Measurements from ENCODE around the gene LORICRIN. TPM values are rescaled to one million over a fixed set of nuclear protein-coding genes. Genes with fewer than 3 reads are reported as not detected.

LORICRIN gene
- total RNA-seq, 1 donor from 2014 or later = not detected

DNA sequence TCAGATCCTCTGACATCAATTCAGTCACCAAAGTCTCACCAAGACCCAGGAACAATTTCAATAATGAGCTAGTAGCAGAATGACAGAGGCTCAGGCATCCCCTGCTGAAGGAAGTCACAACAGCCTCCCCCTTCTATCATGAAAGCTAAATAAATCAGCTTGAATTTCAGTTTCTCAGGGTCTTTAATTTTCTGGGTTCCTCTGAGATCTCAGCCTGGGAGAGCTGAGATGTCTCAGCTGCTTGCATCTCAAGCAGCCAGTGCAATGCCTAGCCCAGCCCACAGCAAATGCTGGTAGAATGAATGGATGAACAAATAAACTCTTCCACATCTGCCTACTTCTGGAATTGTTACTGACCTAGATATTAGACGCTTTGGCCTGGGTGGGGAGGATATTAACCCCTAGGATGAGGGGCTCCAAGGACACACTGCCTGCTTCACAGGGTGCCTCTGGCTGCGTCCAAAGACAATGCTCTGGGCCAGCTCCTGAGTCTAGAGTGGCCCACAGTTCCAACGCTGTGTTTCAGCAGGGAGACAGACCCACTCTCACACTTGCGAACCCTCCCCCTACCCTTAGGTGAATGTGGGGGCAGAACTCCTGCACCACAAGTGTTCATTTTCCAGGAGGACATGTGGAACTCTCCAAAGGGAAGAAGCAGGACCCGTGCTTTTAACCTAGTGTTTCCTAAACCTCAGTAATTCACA lies 11.2 kb upstream of the LORICRIN start:
- DNase-seq (ENCODE audit: low spot score) (no peak), ATAC-seq (no peak)

DNA sequence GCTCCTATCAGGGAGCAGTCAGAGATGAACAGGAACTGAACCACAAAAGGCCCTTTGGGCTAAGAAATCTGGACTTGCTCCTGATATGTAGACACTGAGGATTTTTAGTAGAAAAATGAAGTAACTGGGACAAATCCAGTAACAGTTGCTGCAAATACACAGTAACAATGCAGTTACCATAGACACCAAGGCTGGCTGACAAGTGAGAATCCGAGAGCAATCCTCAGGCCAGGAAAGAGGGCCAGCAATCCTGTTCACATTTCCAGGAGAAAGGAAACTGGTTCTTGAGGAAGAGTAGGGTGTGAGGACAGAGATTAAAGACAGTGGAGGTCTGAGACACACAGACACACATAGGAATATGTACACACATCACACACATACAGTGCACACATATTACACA lies 9.3 kb upstream of the LORICRIN start:
- DNase-seq (ENCODE audit: low spot score) (no peak), ATAC-seq (no peak)

DNA sequence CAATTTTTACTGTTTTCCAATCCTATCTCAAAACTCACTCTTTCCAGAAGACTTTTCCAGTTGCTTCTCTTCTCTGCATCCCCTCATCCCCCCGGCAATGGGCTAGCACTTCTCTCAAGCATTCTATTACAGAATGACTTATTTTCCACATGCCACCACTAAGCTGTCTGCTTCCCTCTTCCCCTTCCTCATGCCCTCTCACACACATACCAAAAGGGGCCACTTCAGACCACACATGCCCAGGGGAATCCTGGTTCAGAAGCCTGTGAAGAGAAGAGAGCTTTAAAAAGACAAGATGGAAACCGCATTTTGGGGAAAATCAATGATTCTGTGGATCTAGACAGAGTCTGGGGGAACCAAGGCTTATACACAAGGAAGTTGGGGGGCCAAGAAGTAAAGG lies 8.4 kb upstream of the LORICRIN start:
- ATAC-seq = no peak
- DNase-seq (ENCODE audit: low spot score) = no peak

DNA sequence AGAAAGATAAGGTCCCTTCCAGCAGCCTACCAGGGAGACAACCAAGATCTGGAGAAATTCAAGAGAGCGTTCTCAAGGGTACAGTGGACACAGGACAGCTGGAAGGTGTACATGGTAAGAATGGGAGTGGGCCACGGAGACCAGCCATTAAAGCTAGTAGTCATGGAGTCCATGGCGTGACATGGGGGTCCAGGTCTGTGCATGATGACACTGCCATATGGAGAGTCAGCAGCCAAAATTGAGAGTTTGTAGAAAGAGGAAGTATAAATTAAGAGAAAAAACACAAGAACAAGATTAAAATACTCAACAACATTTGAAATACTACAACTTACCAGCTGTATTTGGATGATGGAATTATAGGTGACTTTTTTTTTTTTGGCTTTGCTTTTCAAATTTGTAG lies 7.9 kb upstream of the LORICRIN start:
- DNase-seq (ENCODE audit: low spot score) = no peak
- no peak for ATAC-seq

DNA sequence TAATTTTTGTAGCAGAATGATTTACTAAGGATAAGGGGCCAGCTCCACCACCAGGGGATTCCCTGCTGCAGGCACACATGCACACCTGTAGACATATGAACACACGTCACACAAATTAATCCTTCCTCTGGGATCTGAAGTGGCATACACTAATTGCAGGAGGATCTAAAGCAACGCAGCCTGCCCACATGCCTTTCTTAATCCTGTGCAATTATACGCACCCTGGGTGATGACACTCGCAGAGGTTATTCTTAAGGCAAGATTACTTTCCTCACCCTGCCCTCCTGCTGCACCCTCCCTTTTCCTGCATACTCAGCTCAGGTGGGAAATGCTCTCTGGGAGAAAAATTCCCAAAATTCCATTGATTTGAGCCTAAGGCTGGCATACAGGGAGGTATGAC lies 7.5 kb upstream of the LORICRIN start:
- DNase-seq (ENCODE audit: low spot score) (no peak), ATAC-seq (no peak)

DNA sequence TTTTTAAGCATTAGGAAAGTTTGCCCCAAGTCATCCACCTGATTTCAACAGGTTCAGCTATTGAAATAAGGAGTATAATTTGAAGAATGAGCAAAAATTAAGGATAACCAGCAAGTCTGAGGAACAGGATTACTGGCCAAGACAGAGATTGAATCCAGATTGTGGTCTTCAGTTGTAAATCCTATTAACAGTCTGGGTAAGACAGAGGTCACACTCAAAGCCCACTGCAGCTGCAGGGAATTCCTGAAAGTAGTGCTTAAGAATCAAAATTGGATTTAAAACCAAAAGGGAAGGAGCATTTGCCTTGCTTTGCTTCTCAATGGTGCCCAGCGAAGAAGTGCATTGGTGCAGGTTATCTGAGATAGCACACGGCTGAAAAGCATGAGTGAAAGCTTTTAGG lies 6.4 kb upstream of the LORICRIN start:
- DNase-seq (ENCODE audit: low spot score) (no peak), ATAC-seq (no peak)

DNA sequence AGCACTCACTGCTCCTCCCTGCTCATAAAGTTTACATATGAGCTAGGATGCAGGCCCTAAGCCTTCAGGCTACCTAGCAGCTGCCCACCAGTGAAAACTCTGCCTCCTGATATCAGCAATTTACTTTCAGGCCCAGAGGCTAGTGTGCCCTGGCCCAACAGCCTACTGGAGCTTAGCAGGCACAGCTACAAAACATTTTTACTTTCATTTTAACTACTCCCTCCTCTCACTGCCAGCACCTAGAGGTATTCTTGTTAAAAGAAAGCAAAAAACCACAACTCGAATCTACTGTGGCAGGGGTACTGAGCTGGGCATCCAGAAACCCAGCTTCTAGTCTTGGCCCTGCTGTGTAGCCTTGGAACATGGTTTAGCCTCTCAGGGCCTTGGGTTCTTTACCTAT lies 5.8 kb upstream of the LORICRIN start:
- ATAC-seq (no peak), DNase-seq (ENCODE audit: low spot score) (no peak)

DNA sequence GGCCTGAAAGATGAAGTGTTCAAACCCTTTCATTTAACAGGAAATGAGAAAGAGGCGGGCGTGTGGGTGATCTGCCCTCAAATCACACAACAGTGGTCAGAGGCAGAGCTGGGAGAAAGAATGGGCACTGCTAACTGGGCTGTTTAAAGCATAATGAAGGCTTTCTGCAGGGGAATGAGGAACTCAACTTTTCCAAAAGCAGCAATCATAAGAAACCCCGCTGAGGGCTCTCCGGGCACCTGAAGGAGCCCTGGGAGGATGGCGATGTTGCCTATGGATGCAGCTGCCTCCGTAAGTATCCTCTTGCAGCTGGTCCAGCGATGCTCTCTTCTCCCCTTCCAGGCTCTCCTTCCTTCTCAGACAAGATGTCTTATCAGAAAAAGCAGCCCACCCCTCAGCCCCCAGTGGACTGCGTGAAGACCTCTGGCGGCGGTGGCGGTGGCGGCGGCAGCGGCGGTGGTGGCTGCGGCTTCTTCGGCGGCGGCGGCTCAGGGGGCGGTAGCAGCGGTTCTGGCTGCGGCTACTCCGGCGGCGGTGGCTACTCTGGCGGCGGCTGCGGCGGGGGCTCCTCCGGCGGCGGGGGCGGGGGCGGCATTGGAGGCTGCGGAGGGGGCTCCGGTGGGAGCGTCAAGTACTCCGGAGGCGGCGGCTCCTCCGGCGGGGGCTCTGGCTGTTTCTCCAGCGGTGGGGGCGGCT lies 1.2 kb downstream of the LORICRIN start:
- ATAC-seq (no peak), DNase-seq (ENCODE audit: low spot score) (no peak)

DNA sequence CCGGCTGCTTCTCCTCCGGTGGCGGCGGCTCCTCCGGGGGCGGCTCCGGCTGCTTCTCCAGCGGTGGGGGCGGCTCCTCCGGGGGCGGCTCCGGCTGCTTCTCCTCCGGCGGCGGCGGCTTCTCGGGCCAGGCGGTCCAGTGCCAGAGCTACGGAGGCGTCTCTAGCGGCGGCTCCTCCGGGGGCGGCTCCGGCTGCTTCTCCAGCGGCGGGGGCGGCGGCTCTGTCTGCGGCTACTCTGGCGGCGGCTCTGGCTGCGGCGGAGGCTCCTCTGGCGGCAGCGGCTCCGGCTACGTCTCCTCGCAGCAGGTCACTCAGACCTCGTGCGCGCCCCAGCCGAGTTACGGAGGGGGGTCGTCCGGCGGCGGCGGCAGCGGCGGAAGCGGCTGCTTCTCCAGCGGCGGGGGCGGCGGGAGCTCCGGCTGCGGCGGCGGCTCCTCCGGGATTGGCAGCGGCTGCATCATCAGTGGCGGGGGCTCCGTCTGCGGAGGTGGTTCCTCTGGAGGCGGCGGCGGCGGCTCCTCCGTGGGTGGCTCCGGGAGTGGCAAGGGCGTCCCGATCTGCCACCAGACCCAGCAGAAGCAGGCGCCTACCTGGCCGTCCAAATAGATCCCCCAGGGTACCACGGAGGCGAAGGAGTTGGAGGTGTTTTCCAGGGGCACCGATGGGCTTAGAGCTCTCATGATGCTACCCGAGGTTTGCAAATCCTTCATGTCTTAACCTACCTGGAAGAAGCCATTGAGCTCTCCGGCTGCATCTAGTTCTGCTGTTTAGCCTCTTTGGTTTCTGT lies 2.0 kb downstream of the LORICRIN start:
- ATAC-seq = peak; percentile 57

DNA sequence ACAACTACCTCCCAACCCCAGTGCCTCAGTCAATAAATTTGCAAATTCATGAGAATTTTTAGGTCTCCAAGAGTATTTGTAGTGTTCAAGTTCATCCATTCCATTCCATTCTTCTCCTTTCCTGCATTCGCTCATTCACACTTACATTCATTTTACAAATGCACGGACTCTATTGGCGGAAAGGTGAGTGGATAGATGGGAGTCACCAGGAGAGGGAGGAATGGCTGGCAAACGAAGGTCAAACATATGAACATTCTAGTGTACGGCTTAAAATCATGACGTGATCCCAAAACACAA lies 2.5 kb downstream of the LORICRIN start:
- ATAC-seq = no peak
- no peak for DNase-seq (ENCODE audit: low spot score)

More for the DNA sequence above, 2.0 kb downstream of the LORICRIN start:
- no peak for DNase-seq (ENCODE audit: low spot score)

DNA sequence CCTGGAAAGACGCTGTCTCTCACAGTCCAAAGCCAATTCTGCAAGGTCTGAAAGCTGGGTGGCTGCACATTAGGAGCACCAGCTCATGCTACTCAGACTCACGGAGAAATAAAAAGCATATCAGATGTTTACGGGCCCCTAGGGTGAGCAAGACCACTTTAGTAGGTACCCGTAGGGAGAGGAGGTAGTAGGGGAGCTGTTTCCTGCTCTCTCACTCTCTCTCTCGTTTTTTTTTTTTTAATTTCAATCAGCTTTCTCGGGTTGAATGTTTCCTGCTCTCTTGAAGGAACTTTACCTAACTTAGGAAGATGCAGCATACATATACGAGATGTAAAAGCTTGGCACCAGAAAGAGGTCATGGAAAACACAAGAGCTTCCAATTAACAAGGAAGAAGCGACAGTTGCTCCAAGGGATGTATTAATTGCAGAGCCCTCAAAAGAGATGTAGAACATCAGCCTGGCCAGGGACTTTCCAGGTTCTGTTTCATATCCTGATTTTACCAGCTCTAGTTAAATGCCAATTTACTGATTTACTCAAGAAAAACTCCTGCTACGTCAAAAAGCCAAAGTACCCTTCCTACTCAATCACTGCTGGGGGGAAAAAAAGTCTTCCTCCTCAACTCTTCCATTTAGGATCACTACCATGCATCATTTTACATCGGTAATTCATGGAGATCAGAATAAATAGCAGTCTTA lies 3.1 kb downstream of the LORICRIN start:
- ATAC-seq = no peak
- DNase-seq (ENCODE audit: low spot score) = no peak

DNA sequence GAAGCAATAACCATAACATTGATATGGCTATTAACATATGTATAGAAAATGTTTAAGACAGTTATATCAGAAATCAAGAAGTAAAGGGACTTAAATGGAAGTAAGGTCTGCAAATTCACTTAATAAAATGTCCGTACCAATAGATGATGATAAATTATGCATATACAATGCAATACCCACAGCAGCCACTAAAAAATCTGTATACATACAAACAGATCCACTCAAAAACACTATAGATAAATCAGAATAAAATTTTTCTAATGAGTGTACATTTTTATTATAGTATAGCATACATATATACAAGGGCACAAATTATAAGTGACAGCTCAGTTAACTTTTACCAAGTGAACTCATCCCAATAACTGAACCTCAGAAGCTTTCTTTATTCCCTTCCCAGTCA lies 6.0 kb downstream of the LORICRIN start:
- no peak for ATAC-seq

DNA sequence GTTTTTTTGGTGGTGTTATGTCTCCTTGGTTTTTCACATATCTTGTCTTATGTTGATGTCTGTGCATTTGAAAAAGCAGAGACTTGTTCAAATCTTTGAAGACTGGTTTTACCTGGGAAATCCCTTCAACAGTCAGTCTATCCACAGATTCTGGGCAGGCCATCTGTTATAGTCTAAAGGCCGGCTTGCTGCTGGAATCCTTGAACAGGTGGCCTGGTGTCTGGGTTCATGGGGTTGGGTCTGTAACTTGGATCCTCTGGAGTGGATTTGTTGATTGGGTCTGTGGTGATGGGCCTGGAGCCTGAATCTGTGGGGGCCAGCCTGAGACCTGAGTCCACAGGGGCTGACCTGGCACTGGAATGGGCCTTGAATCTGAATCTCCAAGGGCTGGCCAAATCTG lies 12.2 kb downstream of the LORICRIN start:
- no peak for ATAC-seq
- DNase-seq (ENCODE audit: low spot score) = no peak

More for the DNA sequence above, 6.0 kb downstream of the LORICRIN start:
- DNase-seq (ENCODE audit: low spot score) = no peak

DNA sequence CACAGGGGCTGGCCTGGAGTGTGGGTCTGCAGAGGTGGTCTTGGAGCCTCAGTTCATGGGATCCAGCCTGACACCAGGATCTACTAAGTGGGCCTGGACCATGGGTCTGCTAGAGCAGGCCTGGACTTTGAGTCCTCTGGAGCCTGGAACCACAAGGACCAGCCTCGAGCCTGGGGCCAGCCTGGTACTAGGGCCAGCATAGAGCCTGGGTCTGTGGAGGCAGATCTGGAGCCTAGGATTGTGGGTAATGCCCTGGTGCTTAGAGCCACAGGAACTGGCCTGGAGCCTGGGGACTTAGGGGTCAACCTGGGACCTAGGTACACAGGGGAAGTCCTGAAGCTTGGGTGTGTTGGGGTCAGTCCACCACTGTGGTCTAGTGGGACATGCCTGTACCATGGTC lies 12.7 kb downstream of the LORICRIN start:
- DNase-seq (ENCODE audit: low spot score) = no peak
- no peak for ATAC-seq

DNA sequence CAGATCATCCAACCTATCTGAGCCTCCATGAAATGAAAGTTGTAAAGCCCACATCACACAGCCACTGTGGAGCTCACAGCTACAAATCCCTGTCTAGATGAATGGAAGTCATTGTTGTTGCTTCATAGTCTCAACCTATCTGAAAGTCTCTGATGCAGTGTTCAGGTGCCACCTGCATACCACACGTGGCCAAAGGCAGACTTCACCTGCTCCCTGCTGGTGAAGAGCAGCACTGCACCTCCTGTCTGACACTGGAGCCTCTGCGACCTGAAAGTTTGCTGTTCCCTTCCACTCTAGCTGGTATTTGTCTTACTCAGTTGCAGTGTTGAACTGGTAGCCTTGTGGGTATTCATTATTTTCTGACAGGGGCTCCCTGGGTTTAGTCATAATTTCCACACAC lies 18.4 kb downstream of the LORICRIN start:
- DNase-seq (ENCODE audit: low spot score) = no peak

DNA sequence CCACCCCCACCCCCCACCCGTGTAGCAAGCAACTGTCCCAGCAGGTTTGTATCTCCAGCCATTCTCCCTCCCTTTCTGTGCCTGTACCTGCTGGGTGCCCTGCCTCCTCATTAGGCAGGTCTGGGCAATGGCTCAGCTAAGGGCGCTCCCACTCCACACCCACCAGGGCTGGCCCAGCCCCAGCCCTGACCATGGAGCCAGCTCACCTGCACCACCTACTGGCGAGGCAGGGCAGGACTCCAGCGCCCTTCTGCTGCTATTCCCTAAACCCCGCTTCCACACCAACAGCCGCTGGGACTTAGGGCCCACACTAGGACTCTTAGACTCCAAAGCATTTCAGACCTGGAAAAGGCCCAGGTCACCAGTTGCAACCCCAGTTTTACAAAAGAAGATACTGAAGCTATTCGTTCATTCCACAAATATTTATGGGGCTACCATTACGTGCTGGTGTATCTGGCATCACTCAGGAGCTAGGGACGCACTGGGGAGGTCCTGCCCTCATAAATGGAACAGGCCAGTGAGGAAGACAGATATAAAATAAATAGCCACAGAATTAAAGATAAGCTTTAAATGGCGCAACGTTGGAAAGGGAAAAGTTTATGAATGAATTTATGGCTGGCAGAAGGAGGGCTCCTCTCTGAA lies 29.3 kb downstream of the LORICRIN start:
- ATAC-seq (peak; percentile 51), DNase-seq (ENCODE audit: low spot score) (no peak)

More for the DNA sequence above, 18.4 kb downstream of the LORICRIN start:
- ATAC-seq = peak; percentile 93

DNA sequence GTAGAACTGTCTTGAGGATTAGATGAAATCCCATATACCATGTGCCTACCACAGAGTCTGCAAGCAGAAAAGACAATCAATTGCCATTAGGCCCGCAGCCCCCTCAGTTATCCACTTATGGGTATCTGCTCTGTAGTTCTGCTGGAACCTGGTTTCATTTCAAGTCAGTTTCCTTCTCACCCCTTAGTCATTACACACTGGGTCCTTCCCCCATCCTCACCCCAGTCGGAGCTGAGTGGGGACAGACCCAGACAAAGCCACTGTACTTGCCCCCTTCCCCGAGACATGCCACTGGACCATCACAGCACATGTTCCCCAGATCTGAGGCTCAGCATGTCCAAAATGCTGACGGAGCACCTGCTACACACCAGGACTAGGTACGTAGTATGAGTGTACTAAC lies 32.0 kb downstream of the LORICRIN start:
- ATAC-seq (no peak), DNase-seq (ENCODE audit: low spot score) (no peak)

DNA sequence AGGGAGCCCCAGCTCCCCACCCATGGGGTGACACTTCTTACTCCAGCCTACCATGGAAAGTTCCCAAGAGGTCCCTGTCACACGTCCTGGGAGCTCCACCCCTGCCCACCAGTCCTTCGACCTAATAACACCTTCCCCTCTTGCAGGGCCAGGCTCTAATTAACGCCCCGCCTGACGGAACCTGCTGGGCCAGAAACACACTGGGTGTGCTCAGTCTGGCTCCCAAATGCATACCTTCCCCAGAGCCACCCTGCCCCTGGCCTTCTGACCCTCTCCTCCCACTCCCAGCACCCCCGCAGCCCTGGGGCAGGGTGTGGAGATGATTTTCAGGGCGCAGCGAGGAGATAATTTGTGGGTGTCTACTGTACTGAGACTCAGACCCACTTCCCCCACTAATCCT lies 32.7 kb downstream of the LORICRIN start:
- DNase-seq (ENCODE audit: low spot score) (no peak), ATAC-seq (no peak)

DNA sequence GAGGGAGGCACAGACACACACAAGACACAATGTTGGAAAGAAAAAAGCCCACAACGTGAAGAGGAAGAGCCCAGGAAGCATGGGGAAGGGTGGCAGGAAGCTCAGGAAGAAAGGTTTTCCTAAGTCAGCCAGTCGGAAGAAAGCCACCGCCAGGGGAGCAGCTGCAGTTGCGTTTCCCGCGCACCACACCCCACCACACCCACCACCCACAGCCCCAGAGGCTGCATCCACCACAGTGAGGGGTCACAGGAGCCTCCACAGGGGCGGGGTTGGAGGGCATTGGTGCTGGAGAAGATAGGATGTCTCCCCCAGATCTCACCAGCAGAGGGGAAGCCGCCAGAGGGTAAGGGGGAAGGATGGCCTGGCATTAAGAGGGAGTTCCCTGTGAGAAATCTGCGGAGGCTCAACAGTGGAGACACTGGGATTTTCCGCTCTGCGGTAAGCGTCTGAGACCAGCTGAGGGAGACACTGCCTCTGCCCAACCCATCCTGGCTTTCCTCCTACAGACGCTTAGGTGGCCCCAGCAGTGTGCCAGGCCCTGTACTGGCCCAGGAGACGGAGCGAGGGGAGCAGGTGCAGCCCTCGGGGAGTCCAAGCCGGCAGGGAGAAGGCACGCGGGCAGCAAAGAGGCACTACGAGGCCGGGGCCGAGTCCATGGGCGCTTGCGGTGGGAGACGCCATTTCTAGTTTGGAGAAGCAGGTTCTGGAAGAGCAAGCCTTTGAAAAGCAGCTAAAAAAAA lies 33.4 kb downstream of the LORICRIN start:
- DNase-seq (ENCODE audit: low spot score) = no peak
- no peak for ATAC-seq

DNA sequence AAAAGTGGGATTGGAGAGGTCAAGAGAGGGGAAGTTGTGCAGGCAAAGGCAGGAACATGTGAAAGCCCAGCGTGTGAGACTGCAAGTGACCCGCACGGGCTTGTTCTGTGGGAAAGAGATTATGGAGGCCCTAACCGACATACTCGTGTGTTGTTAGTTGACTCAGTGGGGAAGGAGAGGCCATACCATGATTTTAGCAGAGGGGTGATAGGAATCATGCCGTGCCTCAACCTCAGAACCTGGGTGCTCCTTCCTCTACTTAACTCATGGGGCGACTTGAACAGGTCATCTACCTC lies 33.9 kb downstream of the LORICRIN start:
- ATAC-seq = no peak

DNA sequence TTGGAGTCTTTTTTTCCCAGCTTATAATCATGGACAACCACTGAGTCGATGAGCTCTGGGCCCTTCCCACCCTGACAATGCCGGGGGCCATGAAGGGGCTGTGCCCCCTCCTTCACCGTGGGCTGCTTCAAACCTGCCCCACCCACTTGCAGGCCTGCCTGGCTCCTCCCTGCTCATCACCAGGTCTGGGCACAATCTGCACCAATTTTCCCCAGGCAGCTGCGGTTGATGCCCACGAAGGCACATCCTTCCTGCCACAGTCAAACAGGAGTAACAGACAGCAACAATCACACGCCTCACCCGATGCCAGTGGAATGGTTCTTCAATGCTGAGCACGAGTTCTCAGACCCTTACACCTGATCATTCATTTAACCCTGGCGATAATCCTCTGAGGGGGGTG lies 34.4 kb downstream of the LORICRIN start:
- no peak for ATAC-seq

More for the DNA sequence above, 33.9 kb downstream of the LORICRIN start:
- DNase-seq (ENCODE audit: low spot score) = no peak

More for the DNA sequence above, 34.4 kb downstream of the LORICRIN start:
- no peak for DNase-seq (ENCODE audit: low spot score)

Data from left lobe of liver (tissue), 2 donors.